HG02798 (cell line): ENCODE results near the gene HELB.

Experiments used
- ATAC-seq: cut with Tn5 transposase; IDR thresholded peaks from one replicate; pipeline ENCODE4 v1.9.1; 2021; ENCODE audit warnings: mild to moderate bottlenecking; ENCODE audit not compliant: unreplicated experiment, poor library complexity

Gene HELB

GRCh38 chr12:66297923-66298322, 4.4 kb upstream of the HELB start:
- no peak for ATAC-seq

- ATAC-seq = no peak
Measured at GRCh38 chr12:66302827-66303169, 505 bp downstream of the HELB start.

- peak; percentile 37 for ATAC-seq
Measured at GRCh38 chr12:66303316-66303804, 1.1 kb downstream of the HELB start.

- no peak for ATAC-seq
Measured at GRCh38 chr12:66304296-66304900, 2.1 kb downstream of the HELB start.

- no peak for ATAC-seq
Measured at GRCh38 chr12:66309606-66310005, 7.3 kb downstream of the HELB start.

GRCh38 chr12:66312189-66312588, 9.9 kb downstream of the HELB start:
- no peak for ATAC-seq

- ATAC-seq = no peak
Measured at GRCh38 chr12:66314278-66314677, 12.0 kb downstream of the HELB start.

- ATAC-seq = peak; percentile 53
Measured at GRCh38 chr12:66319266-66319954, 17.1 kb downstream of the HELB start.

- no peak for ATAC-seq
Measured at GRCh38 chr12:66320996-66321395, 18.7 kb downstream of the HELB start.

GRCh38 chr12:66321435-66321834, 19.1 kb downstream of the HELB start:
- ATAC-seq = no peak

GRCh38 chr12:66323017-66323416, 20.7 kb downstream of the HELB start:
- ATAC-seq = no peak

- ATAC-seq = no peak
Measured at GRCh38 chr12:66329941-66330340, 27.6 kb downstream of the HELB start.

- ATAC-seq = no peak
Measured at GRCh38 chr12:66331016-66331415, 28.7 kb downstream of the HELB start.

- ATAC-seq = no peak
Measured at GRCh38 chr12:66331814-66332213, 29.5 kb downstream of the HELB start.

- ATAC-seq = no peak
Measured at GRCh38 chr12:66335746-66336145, 33.5 kb downstream of the HELB start.

GRCh38 chr12:66337381-66338010, 35.2 kb downstream of the HELB start:
- no peak for ATAC-seq

- no peak for ATAC-seq
Measured at GRCh38 chr12:66340131-66340530, 37.8 kb downstream of the HELB start.

- no peak for ATAC-seq
Measured at GRCh38 chr12:66341126-66341525, 38.8 kb downstream of the HELB start.

GRCh38 chr12:66345212-66345611, 42.9 kb downstream of the HELB start:
- ATAC-seq = no peak

- ATAC-seq = no peak
Measured at GRCh38 chr12:66345956-66346355, 43.7 kb downstream of the HELB start.

- no peak for ATAC-seq
Measured at GRCh38 chr12:66351301-66351700, 49.0 kb downstream of the HELB start.

GRCh38 chr12:66352197-66352596, 49.9 kb downstream of the HELB start:
- no peak for ATAC-seq
